Measurements from ENCODE around the gene KIF24. TPM values are rescaled to one million over a fixed set of nuclear protein-coding genes. Genes with fewer than 3 reads are reported as not detected.

The KIF24 gene
- total and polyA plus RNA-seq, 2 of the 8 experiments (the other 6 are each of a cell fraction or from before 2014, with no cell fraction given), result 2.7 to 3.9 TPM

DNA sequence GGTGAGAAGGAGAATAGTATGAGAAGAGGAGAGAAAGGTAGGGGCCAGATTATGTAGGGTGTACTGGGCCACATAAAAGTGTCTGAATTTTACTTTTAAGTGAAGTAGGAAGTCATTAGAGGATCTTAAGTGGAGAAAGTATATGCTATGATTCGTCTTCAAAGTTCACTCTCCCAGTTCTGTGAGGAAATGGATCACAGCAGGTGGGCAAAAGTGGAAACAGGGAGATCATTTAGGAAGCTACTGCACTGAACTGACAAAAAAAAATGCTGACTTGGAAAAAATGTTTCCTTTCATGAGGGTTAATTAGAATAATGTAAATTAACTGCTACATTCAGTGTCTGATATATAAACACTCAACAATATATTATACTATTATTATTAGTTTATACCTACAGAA is 2.4 kb downstream of the KIF24 start:
- FAIRE-seq, result no peak
- H4K5ac ChIP-seq (ENCODE audit: insufficient read length, low read depth, low read length), result no peak overlapping the region
- no peak for TF ChIP-seq JUN (IDR thresholded peaks at IDR 0.05; ENCODE audit: low read depth, low read length)
- TF ChIP-seq ASH2L (IDR thresholded peaks at IDR 0.05; ENCODE audit: low read length), result no peak
- TF ChIP-seq PHF8 (conservative IDR thresholded peaks at IDR 0.05; ENCODE audit: low read depth, low read length), result no peak
- TF ChIP-seq CHD2 (IDR thresholded peaks at IDR 0.05; ENCODE audit: low read length), result no peak
- no peak for TF ChIP-seq NRF1 (IDR thresholded peaks at IDR 0.05; ENCODE audit: low read depth, low read length)
- no peak for TF ChIP-seq SIX5 (IDR thresholded peaks at IDR 0.05; ENCODE audit: low read depth, low read length)
- no peak for TF ChIP-seq RXRA (IDR thresholded peaks at IDR 0.05; ENCODE audit: insufficient read depth, low read depth, low read length)
- TF ChIP-seq EGR1 (IDR thresholded peaks at IDR 0.05; ENCODE audit: borderline replicate concordance, low read depth, low read length), result no peak
- TF ChIP-seq, protein P1, sequence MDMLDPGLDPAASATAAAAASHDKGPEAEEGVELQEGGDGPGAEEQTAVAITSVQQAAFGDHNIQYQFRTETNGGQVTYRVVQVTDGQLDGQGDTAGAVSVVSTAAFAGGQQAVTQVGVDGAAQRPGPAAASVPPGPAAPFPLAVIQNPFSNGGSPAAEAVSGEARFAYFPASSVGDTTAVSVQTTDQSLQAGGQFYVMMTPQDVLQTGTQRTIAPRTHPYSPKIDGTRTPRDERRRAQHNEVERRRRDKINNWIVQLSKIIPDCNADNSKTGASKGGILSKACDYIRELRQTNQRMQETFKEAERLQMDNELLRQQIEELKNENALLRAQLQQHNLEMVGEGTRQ (IDR thresholded peaks at IDR 0.05; ENCODE audit: low read length), result no peak
- TF ChIP-seq TBP (IDR thresholded peaks at IDR 0.05; ENCODE audit: low read depth, low read length), result no peak
- TF ChIP-seq TCF12 (IDR thresholded peaks at IDR 0.05; ENCODE audit: low read depth, low read length), result no peak
- TF ChIP-seq, protein P2, sequence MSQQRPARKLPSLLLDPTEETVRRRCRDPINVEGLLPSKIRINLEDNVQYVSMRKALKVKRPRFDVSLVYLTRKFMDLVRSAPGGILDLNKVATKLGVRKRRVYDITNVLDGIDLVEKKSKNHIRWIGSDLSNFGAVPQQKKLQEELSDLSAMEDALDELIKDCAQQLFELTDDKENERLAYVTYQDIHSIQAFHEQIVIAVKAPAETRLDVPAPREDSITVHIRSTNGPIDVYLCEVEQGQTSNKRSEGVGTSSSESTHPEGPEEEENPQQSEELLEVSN (IDR thresholded peaks at IDR 0.05), result no peak
- no peak for TF ChIP-seq KDM4A (IDR thresholded peaks at IDR 0.05; ENCODE audit: low read depth, low read length, severe bottlenecking)
- TF ChIP-seq BCL11A (IDR thresholded peaks at IDR 0.05; ENCODE audit: low read depth in 2 of 2, low read length in 2 of 2), result no peak

More for the DNA sequence above, 2.4 kb downstream of the KIF24 start:
- no peak overlapping the region for H2BK12ac ChIP-seq (ENCODE audit: low read depth, low read length)
- ChIA-PET POLR2A (ENCODE audit: partially characterized antibody) (no interaction called here), CTCF (ENCODE audit: partially characterized antibody) (no interaction called here)
- H3K9ac ChIP-seq (replicated peaks in 1 of 4; ENCODE audit: extremely low read depth in 1 of 4, low read depth in 3 of 4, low read length in 3 of 4), result peak overlapping the region in 1 of 4 experiments; percentile 59; a peak in 1 of 7 replicates
- H3K79me1 ChIP-seq (ENCODE audit: low read depth, low read length), result no peaks in the 10 kb centered on the region
- H3K27me3 ChIP-seq (replicated peaks in 1 of 4; ENCODE audit: control insufficient read depth in 3 of 4, extremely low read depth in 1 of 4, insufficient read depth in 3 of 4, low read length in 3 of 4), result no peaks in the 10 kb centered on the region
- H2BK15ac ChIP-seq (ENCODE audit: low read length), result no peak overlapping the region
- DNase-seq (ENCODE audit: low read depth in 1 of 2, low spot score in 2 of 2), result no peak
- H3K4ac ChIP-seq (replicated peaks; ENCODE audit: insufficient read length, low read depth, low read length), result no peak overlapping the region
- H2BK5ac ChIP-seq (ENCODE audit: low read depth, low read length), result no peak overlapping the region
- peaks cover 0 to 2% (median 0%) of the 10 kb centered on the region in 4 experiments; a peak in 1 of 7 replicates for H3K4me1 ChIP-seq (replicated peaks in 1 of 4; ENCODE audit: control insufficient read depth in 3 of 4, insufficient read depth in 4 of 4, low read length in 3 of 4)
- H3K18ac ChIP-seq (ENCODE audit: extremely low read depth, low read length), result no peak overlapping the region
- H3K4me3 ChIP-seq (ENCODE audit: extremely low read depth in 1 of 4, insufficient read depth in 2 of 4, low read depth in 3 of 4, low read length in 4 of 4), result no peak overlapping the region
- H2AK5ac ChIP-seq (ENCODE audit: low read depth, low read length), result no peak overlapping the region
- no peak overlapping the region for H4K91ac ChIP-seq (replicated peaks; ENCODE audit: insufficient read length, low read length)
- H3K79me2 ChIP-seq (ENCODE audit: control insufficient read depth in 1 of 2, insufficient read depth in 2 of 2, low read length in 2 of 2), result peaks cover 0 to 6% of the 10 kb centered on the region in 2 experiments; a peak in 2 of 4 replicates
- no peak overlapping the region; a peak in 1 of 4 replicates for H3K4me2 ChIP-seq (ENCODE audit: insufficient read depth in 1 of 2, low read depth in 2 of 2, low read length in 2 of 2)
- no peak overlapping the region for H2BK120ac ChIP-seq (replicated peaks; ENCODE audit: low read depth, low read length)
- H3K23me2 ChIP-seq (ENCODE audit: low read depth, low read length), result peaks cover 3% of the 10 kb centered on the region
- H3K27ac ChIP-seq (ENCODE audit: low read depth, low read length), result no peak overlapping the region
- H4K20me1 ChIP-seq (replicated peaks in 1 of 2; ENCODE audit: control insufficient read depth in 1 of 2, insufficient read depth in 2 of 2, low read length in 2 of 2), result no peaks in the 10 kb centered on the region
- no peak overlapping the region for H4K8ac ChIP-seq (ENCODE audit: extremely low read depth, insufficient read depth, low read length)
- H2BK20ac ChIP-seq (ENCODE audit: low read length), result no peak overlapping the region
- no peak overlapping the region for H3K14ac ChIP-seq (ENCODE audit: insufficient read length)
- H3K9me3 ChIP-seq (ENCODE audit: insufficient read depth in 2 of 2, low read depth in 1 of 2, low read length in 1 of 2), result no peaks in the 10 kb centered on the region
- no peak overlapping the region for H3K56ac ChIP-seq (replicated peaks; ENCODE audit: insufficient read length, low read depth, low read length)
- H3K23ac ChIP-seq (ENCODE audit: insufficient read length), result no peak overlapping the region
- no peak overlapping the region for H2AFZ ChIP-seq (ENCODE audit: low read length)
- WGBS, 2 experiments (ENCODE audit: extremely low coverage in 1 of 2, insufficient coverage in 1 of 2, insufficient read length in 1 of 2, insufficient replicate concordance in 2 of 2, low coverage in 1 of 2, low lambda C conversion rate in 2 of 2, missing lambda C conversion rate in 1 of 2), result 82% methylated on average over 1 of the region's 1 CpG; no CpG with 5 or more reads in 1 of the 2 experiments
- H3K36me3 ChIP-seq (ENCODE audit: control insufficient read depth in 2 of 4, insufficient read depth in 4 of 4, low read length in 3 of 4), result no peaks in the 10 kb centered on the region

All from H1 (cell line).